H1 (cell line): ENCODE data around the gene NME4. TPM values are rescaled to one million over a fixed set of nuclear protein-coding genes. Genes with fewer than 3 reads are reported as not detected.

Source experiments
- CTCF ChIA-PET: fragments of 300-600 bp; sonication (Branson Sonifier 250); formaldehyde crosslinking; loops from one replicate; lab custom pipeline; 2021; ENCODE audit not compliant: partially characterized antibody; lab: Charles Lee
- POLR2A ChIA-PET: fragments of 300-600 bp; sonication (Branson Sonifier 250); formaldehyde crosslinking; loops from one replicate; lab custom pipeline; 2021; ENCODE audit warnings: inconsistent platforms; ENCODE audit not compliant: partially characterized antibody; lab: Charles Lee
- DNase-seq, 2 experiments: peaks; one replicate each; pipeline versions ENCODE4 v3.0.0 to v3.0.0-alpha.2; 2010 to 2022; ENCODE audit warnings: low spot score in 2 of 2, low read depth in 1 of 2, mixed read lengths in 1 of 2
- FAIRE-seq: peaks from 2 replicates; lab custom pipeline; 2011; peaks lifted over from hg19 to GRCh38; lab: Jason Lieb, UNC
- H2AFZ ChIP-seq: 2 replicates; pipeline ENCODE4 v1.8.1; 2012; ENCODE audit warnings: low read length, inconsistent platforms
- H2AK5ac ChIP-seq: 2 replicates; pipeline ENCODE4 v1.6.1; 2013; ENCODE audit warnings: low read depth, low read length
- H2BK120ac ChIP-seq: replicated peaks from 2 replicates; pipeline ENCODE3; 2013; ENCODE audit warnings: low read depth, low read length, inconsistent platforms
- H2BK12ac ChIP-seq: 2 replicates; pipeline ENCODE4 v1.6.1; 2013; ENCODE audit warnings: low read depth, low read length
- H2BK15ac ChIP-seq: 2 replicates; pipeline ENCODE4 v1.6.1; 2013; ENCODE audit warnings: low read length
- H2BK20ac ChIP-seq: 2 replicates; pipeline ENCODE4 v1.6.1; 2013; ENCODE audit warnings: low read length
- H2BK5ac ChIP-seq: 2 replicates; pipeline ENCODE4 v1.6.1; 2013; ENCODE audit warnings: low read depth, low read length
- H3K14ac ChIP-seq: 2 replicates; pipeline ENCODE4 v1.6.1; 2013; ENCODE audit warnings: inconsistent platforms; ENCODE audit not compliant: insufficient read length
- H3K18ac ChIP-seq: 2 replicates; pipeline ENCODE4 v1.6.1; 2013; ENCODE audit warnings: low read length; ENCODE audit errors: extremely low read depth
- H3K23ac ChIP-seq: 2 replicates; pipeline ENCODE4 v1.6.1; 2013; ENCODE audit warnings: inconsistent platforms; ENCODE audit not compliant: insufficient read length
- H3K23me2 ChIP-seq: 2 replicates; pipeline ENCODE4 v1.6.1; 2013; ENCODE audit warnings: low read depth, low read length
- H3K27ac ChIP-seq: 2 replicates; pipeline ENCODE4 v1.6.1; 2011; ENCODE audit warnings: low read depth, low read length, inconsistent platforms
- H3K27me3 ChIP-seq, 4 experiments: replicated peaks in 1 of 4; 1 replicate in 1 of 4; 2 replicates in 3 of 4; pipeline versions ENCODE4 v1.6.1 to v1.8.1; 2011 to 2013; ENCODE audit warnings: low read length in 3 of 4, mild to moderate bottlenecking in 3 of 4, inconsistent platforms in 2 of 4, mixed read lengths in 2 of 4, moderate library complexity in 1 of 4; ENCODE audit not compliant: control insufficient read depth in 3 of 4, insufficient read depth in 3 of 4; ENCODE audit errors: extremely low read depth in 1 of 4
- H3K36me3 ChIP-seq, 4 experiments: 2 replicates each; pipeline versions ENCODE4 v1.6.1 to v1.8.1; 2011 to 2013; ENCODE audit warnings: mild to moderate bottlenecking in 4 of 4, low read length in 3 of 4, moderate library complexity in 2 of 4, control low read depth in 1 of 4, inconsistent platforms in 1 of 4; ENCODE audit not compliant: insufficient read depth in 4 of 4, control insufficient read depth in 2 of 4
- H3K4ac ChIP-seq: replicated peaks from 2 replicates; pipeline ENCODE3; 2013; ENCODE audit warnings: low read length, low read depth, mixed read lengths, inconsistent platforms; ENCODE audit not compliant: insufficient read length
- H3K4me1 ChIP-seq, 4 experiments: replicated peaks in 1 of 4; 1 replicate in 1 of 4; 2 replicates in 3 of 4; pipeline versions ENCODE4 v1.6.1 to v1.8.1; 2011 to 2013; ENCODE audit warnings: low read length in 3 of 4, inconsistent platforms in 2 of 4, mixed read lengths in 1 of 4; ENCODE audit not compliant: insufficient read depth in 4 of 4, control insufficient read depth in 3 of 4
- H3K4me2 ChIP-seq, 2 experiments: 2 replicates each; pipeline versions ENCODE4 v1.6.1 to v1.8.1; 2011 to 2013; ENCODE audit warnings: low read depth in 2 of 2, low read length in 2 of 2, control low read depth in 1 of 2, inconsistent platforms in 1 of 2, mild to moderate bottlenecking in 1 of 2; ENCODE audit not compliant: insufficient read depth in 1 of 2
- H3K4me3 ChIP-seq, 4 experiments: fragments of 200-600, 300-600 bp in 1 of 4; sonication (generic), shearing (Covaris generic), sonication (Bioruptor Twin) in 1 of 4; 2 replicates each; pipeline versions ENCODE4 v1.5.1 to v1.8.1; 2011 to 2016; ENCODE audit warnings: low read length in 4 of 4, low read depth in 3 of 4, control low read depth in 2 of 4, inconsistent platforms in 2 of 4, mild to moderate bottlenecking in 2 of 4, mixed read lengths in 1 of 4, moderate library complexity in 1 of 4; ENCODE audit not compliant: insufficient read depth in 2 of 4; ENCODE audit errors: extremely low read depth in 1 of 4
- H3K56ac ChIP-seq: replicated peaks from 2 replicates; pipeline ENCODE3; 2013; ENCODE audit warnings: low read depth, mild to moderate bottlenecking, mixed read lengths, low read length, inconsistent platforms; ENCODE audit not compliant: insufficient read length
- H3K79me1 ChIP-seq: 2 replicates; pipeline ENCODE4 v1.6.1; 2013; ENCODE audit warnings: low read depth, low read length, control low read depth
- H3K79me2 ChIP-seq, 2 experiments: 2 replicates each; pipeline versions ENCODE4 v1.6.1 to v1.8.1; 2012 to 2013; ENCODE audit warnings: low read length in 2 of 2, mild to moderate bottlenecking in 2 of 2, inconsistent platforms in 1 of 2; ENCODE audit not compliant: insufficient read depth in 2 of 2, control insufficient read depth in 1 of 2
- H3K9ac ChIP-seq, 4 experiments: replicated peaks in 1 of 4; 1 replicate in 1 of 4; 2 replicates in 3 of 4; pipeline versions ENCODE4 v1.6.1 to v1.8.1; 2011 to 2013; ENCODE audit warnings: low read depth in 3 of 4, low read length in 3 of 4, control low read depth in 2 of 4, mild to moderate bottlenecking in 2 of 4, moderate library complexity in 2 of 4, inconsistent platforms in 1 of 4; ENCODE audit errors: extremely low read depth in 1 of 4
- H3K9me3 ChIP-seq, 2 experiments: 2 replicates each; pipeline versions ENCODE4 v1.6.1 to v1.8.1; 2012 to 2013; ENCODE audit warnings: mild to moderate bottlenecking in 2 of 2, moderate library complexity in 2 of 2, control low read depth in 1 of 2, inconsistent platforms in 1 of 2, low read depth in 1 of 2, low read length in 1 of 2, mixed read lengths in 1 of 2; ENCODE audit not compliant: insufficient read depth in 2 of 2
- H4K20me1 ChIP-seq, 2 experiments: replicated peaks in 1 of 2; 2 replicates each; pipeline versions ENCODE3 to v1.8.1; 2011 to 2013; ENCODE audit warnings: inconsistent platforms in 2 of 2, low read length in 2 of 2, mild to moderate bottlenecking in 1 of 2; ENCODE audit not compliant: insufficient read depth in 2 of 2, control insufficient read depth in 1 of 2
- H4K5ac ChIP-seq: 2 replicates; pipeline ENCODE4 v1.6.1; 2013; ENCODE audit warnings: low read length, low read depth, mixed read lengths, inconsistent platforms; ENCODE audit not compliant: insufficient read length
- H4K8ac ChIP-seq: 2 replicates; pipeline ENCODE4 v1.8.0; 2013; ENCODE audit warnings: mild to moderate bottlenecking, moderate library complexity, low read length, inconsistent platforms; ENCODE audit not compliant: insufficient read depth; ENCODE audit errors: extremely low read depth
- H4K91ac ChIP-seq: replicated peaks from 2 replicates; pipeline ENCODE3; 2013; ENCODE audit warnings: low read length, mixed read lengths, inconsistent platforms; ENCODE audit not compliant: insufficient read length
- ASH2L ChIP-seq: fragments of 200-600, 300-600 bp; sonication (generic); IDR thresholded peaks from one replicate; pipeline ENCODE4 v1.7.1; 2017; ENCODE audit warnings: low read length
- BACH1 ChIP-seq: IDR thresholded peaks from 2 replicates; pipeline ENCODE4 v1.6.1; 2012; ENCODE audit warnings: low read length, improper control_type of control experiment
- CBX8 ChIP-seq: fragments of 300-800, 300-1000 bp; sonication (generic); IDR thresholded peaks from 2 replicates; pipeline ENCODE4 v1.7.1; 2016; ENCODE audit warnings: low read depth, low read length, borderline replicate concordance
- CHD1 ChIP-seq: IDR thresholded peaks from 2 replicates; pipeline ENCODE4 v1.6.1; 2012; ENCODE audit warnings: low read depth, low read length, improper control_type of control experiment
- EP300 ChIP-seq, 2 experiments: IDR thresholded peaks; 1 replicate in 1 of 2; 2 replicates in 1 of 2; pipeline ENCODE4 v1.6.1; 2011 to 2012; ENCODE audit warnings: low read depth in 2 of 2, low read length in 2 of 2, mild to moderate bottlenecking in 2 of 2, borderline replicate concordance in 1 of 2, inconsistent platforms in 1 of 2, moderate library complexity in 1 of 2
- KDM5A ChIP-seq: fragments of 200-600 bp; IDR thresholded peaks from 2 replicates; pipeline ENCODE4 v1.7.1; 2012; ENCODE audit warnings: mild to moderate bottlenecking, low read length, inconsistent platforms, mixed read lengths
- RFX5 ChIP-seq: IDR thresholded peaks from 2 replicates; pipeline ENCODE4 v1.6.1; 2011; ENCODE audit warnings: low read depth, low read length, improper control_type of control experiment, borderline replicate concordance
- SIN3A ChIP-seq, 2 experiments: IDR thresholded peaks in 1 of 2; conservative IDR thresholded peaks in 1 of 2; 2 replicates each; pipeline ENCODE4 v1.6.1; 2011 to 2012; ENCODE audit warnings: low read length in 2 of 2, improper control_type of control experiment in 1 of 2, low read depth in 1 of 2, mild to moderate bottlenecking in 1 of 2
- SP1 ChIP-seq: IDR thresholded peaks from 2 replicates; pipeline ENCODE4 v1.6.1; 2011; ENCODE audit warnings: low read depth, low read length
- SP4 ChIP-seq: IDR thresholded peaks from 2 replicates; pipeline ENCODE4 v1.6.1; 2012; ENCODE audit warnings: low read length, inconsistent platforms
- TBP ChIP-seq: IDR thresholded peaks from 2 replicates; pipeline ENCODE4 v1.6.1; 2011; ENCODE audit warnings: low read depth, low read length, improper control_type of control experiment
- YY1 ChIP-seq: IDR thresholded peaks from 2 replicates; pipeline ENCODE4 v1.6.1; 2011; ENCODE audit warnings: low read depth, mild to moderate bottlenecking, low read length
- ZNF274 ChIP-seq: IDR thresholded peaks from 2 replicates; pipeline ENCODE4 v1.7.0; 2012; ENCODE audit warnings: low read length, borderline replicate concordance; ENCODE audit errors: extremely low read depth
- WGBS, 2 experiments: shearing (Covaris generic) in 1 of 2; methylation state at CpG; one replicate each; pipeline versions ENCODE4 v1.1.6 to v1.1.7; 2013 to 2015; ENCODE audit warnings: low lambda C conversion rate in 2 of 2, mixed read lengths in 2 of 2, inconsistent platforms in 1 of 2, low coverage in 1 of 2, missing lambda C conversion rate in 1 of 2; ENCODE audit not compliant: insufficient replicate concordance in 2 of 2, insufficient coverage in 1 of 2, insufficient read length in 1 of 2; ENCODE audit errors: extremely low coverage in 1 of 2, missing lambda C conversion rate in 1 of 2; 5-methylcytosine and 5-hydroxymethylcytosine counted together
- polyA plus RNA-seq, 7 experiments: library from polyadenylated mRNA; depleted of rRNA in 3 of 7; stranded (reverse) in 5 of 7; unstranded in 2 of 7; fragments of >200 nt in 5 of 7; fragments of 200-250 nt in 2 of 7; gene quantifications; 1 replicate in 5 of 7; 2 replicates in 1 of 7; 4 replicates in 1 of 7; pipeline versions ENCODE4 v1.2.1 to v1.2.3, GENCODE V29; 2011 to 2013; ENCODE audit warnings: missing spikeins in 2 of 7, mixed read lengths in 2 of 7
- total RNA-seq: library from RNA; stranded (reverse); fragmentation: NEBNext Ultra II Directional; extraction: Animal tissue kit (Norgen Biotek cat#: 25700); gene quantifications from 2 replicates; pipeline ENCODE4 v1.2.1, GENCODE V29; 2021
- TF ChIP-seq, protein P1 (sequence below): IDR thresholded peaks from 2 replicates; pipeline ENCODE4 v1.6.1; 2012; ENCODE audit warnings: low read length, inconsistent platforms

NME4 gene
- total and polyA plus RNA-seq, 2 of the 8 experiments (the other 6 are each of a cell fraction or from before 2014, with no cell fraction given), result 408 to 863 TPM

DNA sequence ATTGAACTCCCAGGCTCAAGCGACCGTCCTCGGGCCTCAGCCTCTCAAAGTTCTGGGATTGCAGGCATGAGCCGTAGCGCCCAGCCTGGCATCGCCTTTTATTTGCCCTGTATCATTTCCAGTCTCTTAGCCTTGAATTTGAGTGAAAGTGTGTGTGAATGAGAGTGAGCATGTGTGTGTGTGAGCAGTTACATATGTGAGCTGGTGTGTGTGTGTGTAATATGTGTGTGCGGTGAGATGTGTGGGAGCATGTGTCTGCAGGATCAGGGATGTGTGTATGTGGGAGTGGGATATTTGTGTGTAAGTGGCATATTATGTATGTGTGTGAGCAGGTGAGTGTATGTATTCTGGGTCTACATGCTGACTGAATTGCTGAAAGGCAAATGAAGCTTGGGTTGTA, 33.9 kb downstream of the NME4 start:
- no peak overlapping the region for H3K4me3 ChIP-seq
- H3K4me1 ChIP-seq, result peaks cover 0 to 9% (median 3%) of the 10 kb centered on the region in 4 experiments; a peak in 4 of 7 replicates
- no peak overlapping the region for H2BK5ac ChIP-seq
- no peak overlapping the region for H2AFZ ChIP-seq
- no peak overlapping the region for H3K4ac ChIP-seq
- no peak overlapping the region for H3K4me2 ChIP-seq
- H3K79me2 ChIP-seq, result peaks cover 0 to 36% of the 10 kb centered on the region in 2 experiments; a peak in 2 of 4 replicates
- FAIRE-seq (no peak), DNase-seq (no peak)
- H3K9ac ChIP-seq, result no peak overlapping the region
- no peak overlapping the region for H3K27ac ChIP-seq
- ChIA-PET CTCF (no interaction called here), POLR2A (no interaction called here)
- no peak overlapping the region for H2BK20ac ChIP-seq
- H3K23me2 ChIP-seq, result peaks cover 6% of the 10 kb centered on the region; the same call in 1 of the 2 replicates
- H3K9me3 ChIP-seq, result no peaks in the 10 kb centered on the region
- H4K20me1 ChIP-seq, result peaks cover 4 to 18% of the 10 kb centered on the region in 2 experiments
- H2BK12ac ChIP-seq, result no peak overlapping the region
- no peak overlapping the region for H2AK5ac ChIP-seq
- no peak overlapping the region for H3K23ac ChIP-seq
- H2BK15ac ChIP-seq, result no peak overlapping the region
- no peaks in the 10 kb centered on the region for H3K36me3 ChIP-seq
- no peak overlapping the region for H3K18ac ChIP-seq
- WGBS, 2 experiments, result 95 to 100% methylated on average over 1 to 7 of the region's 7 CpGs
- H4K8ac ChIP-seq, result no peak overlapping the region
- peaks cover 0 to 12% (median 7%) of the 10 kb centered on the region in 4 experiments; a peak in 5 of 7 replicates for H3K27me3 ChIP-seq
- no peak overlapping the region for H3K14ac ChIP-seq
- H4K91ac ChIP-seq, result no peak overlapping the region
- H2BK120ac ChIP-seq, result no peak overlapping the region
- peaks cover 4% of the 10 kb centered on the region for H3K79me1 ChIP-seq
- no peak overlapping the region for H3K56ac ChIP-seq
- no peak overlapping the region for H4K5ac ChIP-seq
- TF ChIP-seq SP1 (no peak), SP4 (no peak), EP300 (IDR thresholded peaks at IDR 0.05; ENCODE audit: borderline replicate concordance in 1 of 2, low read depth in 2 of 2, low read length in 2 of 2) (no peak), SIN3A (conservative IDR thresholded peaks at IDR 0.05 in 1 of 2, IDR thresholded peaks at IDR 0.05 in 1 of 2; ENCODE audit: low read depth in 1 of 2, low read length in 2 of 2) (no peak), KDM5A (no peak), BACH1 (no peak), ASH2L (no peak), CBX8 (no peak), CHD1 (no peak), TBP (no peak), YY1 (no peak), RFX5 (no peak), ZNF274 (no peak)
- TF ChIP-seq, protein P1, sequence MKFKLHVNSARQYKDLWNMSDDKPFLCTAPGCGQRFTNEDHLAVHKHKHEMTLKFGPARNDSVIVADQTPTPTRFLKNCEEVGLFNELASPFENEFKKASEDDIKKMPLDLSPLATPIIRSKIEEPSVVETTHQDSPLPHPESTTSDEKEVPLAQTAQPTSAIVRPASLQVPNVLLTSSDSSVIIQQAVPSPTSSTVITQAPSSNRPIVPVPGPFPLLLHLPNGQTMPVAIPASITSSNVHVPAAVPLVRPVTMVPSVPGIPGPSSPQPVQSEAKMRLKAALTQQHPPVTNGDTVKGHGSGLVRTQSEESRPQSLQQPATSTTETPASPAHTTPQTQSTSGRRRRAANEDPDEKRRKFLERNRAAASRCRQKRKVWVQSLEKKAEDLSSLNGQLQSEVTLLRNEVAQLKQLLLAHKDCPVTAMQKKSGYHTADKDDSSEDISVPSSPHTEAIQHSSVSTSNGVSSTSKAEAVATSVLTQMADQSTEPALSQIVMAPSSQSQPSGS, result no peak
